K562 (cell line): ENCODE data around the gene CRYBA4. TPM values are rescaled to one million over a fixed set of nuclear protein-coding genes. Genes with fewer than 3 reads are reported as not detected.

Experiments
- ATAC-seq: fragments of 200-7000 bp; cut with Tn5 transposase; 3 replicates; pipeline ENCODE4 v1.9.1; 2020; ENCODE audit warnings: moderate library complexity
- BruUV-seq: library from RNA; stranded (reverse); fragments of 400-500 nt; replicated peaks from 2 replicates; lab custom pipeline; 2021; lab: Mats Ljungman, UMichigan
- CTCF ChIA-PET: fragments of 300-600 bp; formaldehyde crosslinking; extraction: SDS; loops from one replicate; lab custom pipeline; 2021; ENCODE audit warnings: low intra/inter-chr PET ratio; lab: Yijun Ruan, JAX
- POLR2A ChIA-PET: fragments of 300-600, 350-650 bp; sonication (Branson Sonifier 250); formaldehyde crosslinking; extraction: SDS; loops from one replicate; lab custom pipeline; 2021; ENCODE audit warnings: antibody characterized with exemption, inconsistent platforms; lab: Yijun Ruan, JAX
- DNase-seq, 4 experiments: peaks; one replicate each; pipeline versions ENCODE4 v3.0.0 to v3.0.0-alpha.2; 2011 to 2018; ENCODE audit warnings: low spot score in 3 of 4, mixed read lengths in 3 of 4; ENCODE audit errors: extremely low read depth in 1 of 4
- FAIRE-seq: peaks from 2 replicates; lab custom pipeline; 2011; peaks lifted over from hg19 to GRCh38; lab: Jason Lieb, UNC
- H2AFZ ChIP-seq: 2 replicates; pipeline ENCODE4 v1.6.0; 2011; ENCODE audit warnings: low read depth, low read length, control low read depth, inconsistent platforms
- H3K27ac ChIP-seq: fragments of 200-600 bp; 3 replicates; pipeline ENCODE4 v1.8.0; 2011; ENCODE audit warnings: low read depth, mild to moderate bottlenecking, control low read depth, inconsistent platforms, low read length, moderate library complexity, mixed read lengths; ENCODE audit errors: extremely low read depth
- H3K27me3 ChIP-seq, 2 experiments: fragments of 300-600 bp in 1 of 2; 2 replicates in 1 of 2; 3 replicates in 1 of 2; pipeline versions ENCODE4 v1.6.0 to v1.8.0; 2011; ENCODE audit warnings: inconsistent platforms in 2 of 2, low read length in 2 of 2, mild to moderate bottlenecking in 1 of 2, mixed read lengths in 1 of 2, moderate library complexity in 1 of 2; ENCODE audit not compliant: control insufficient read depth in 2 of 2, insufficient read depth in 2 of 2
- H3K36me3 ChIP-seq: fragments of 300-600 bp; 3 replicates; pipeline ENCODE4 v1.8.0; 2011; ENCODE audit warnings: mild to moderate bottlenecking, low read length, inconsistent platforms; ENCODE audit not compliant: control insufficient read depth, insufficient read depth
- H3K4me1 ChIP-seq, 2 experiments: fragments of 200-600 bp in 1 of 2; replicated peaks in 1 of 2; 2 replicates in 1 of 2; 3 replicates in 1 of 2; pipeline versions ENCODE4 v1.5.1 to v1.8.0; 2011; ENCODE audit warnings: inconsistent platforms in 2 of 2, low read length in 2 of 2, mild to moderate bottlenecking in 1 of 2, mixed read lengths in 1 of 2, moderate library complexity in 1 of 2; ENCODE audit not compliant: control insufficient read depth in 2 of 2, insufficient read depth in 2 of 2
- H3K4me2 ChIP-seq: 2 replicates; pipeline ENCODE4 v1.6.1; 2011; ENCODE audit warnings: low read length, control low read depth, inconsistent platforms, mixed read lengths; ENCODE audit not compliant: insufficient read depth
- H3K4me3 ChIP-seq: fragments of 200-600 bp; sonication (generic), shearing (Covaris generic); 2 replicates; pipeline ENCODE4 v1.5.1; 2016; ENCODE audit warnings: control low read depth, inconsistent platforms
- H3K79me2 ChIP-seq: fragments of 200-600 bp; 3 replicates; pipeline ENCODE4 v1.8.0; 2011; ENCODE audit warnings: low read length, inconsistent platforms; ENCODE audit not compliant: control insufficient read depth, insufficient read depth
- H3K9ac ChIP-seq, 2 experiments: 2 replicates each; pipeline versions ENCODE4 v1.6.0 to v1.6.1; 2011; ENCODE audit warnings: low read depth in 2 of 2, low read length in 2 of 2, control low read depth in 1 of 2, inconsistent platforms in 1 of 2, mild to moderate bottlenecking in 1 of 2, mixed read lengths in 1 of 2; ENCODE audit not compliant: insufficient read depth in 1 of 2
- H3K9me1 ChIP-seq: one replicate; pipeline ENCODE4 v1.6.0; 2011; ENCODE audit warnings: inconsistent platforms, mild to moderate bottlenecking, low read length, moderate library complexity; ENCODE audit not compliant: control insufficient read depth, insufficient read depth
- H3K9me3 ChIP-seq: replicated peaks from 2 replicates; pipeline ENCODE4 v1.5.1; 2011; ENCODE audit warnings: low read depth, low read length, inconsistent platforms; ENCODE audit not compliant: control insufficient read depth, insufficient read depth
- H4K20me1 ChIP-seq: replicated peaks from 2 replicates; pipeline ENCODE4 v1.6.1; 2011; ENCODE audit warnings: low read length, inconsistent platforms, mixed read lengths; ENCODE audit not compliant: control insufficient read depth, insufficient read depth
- ETV5 ChIP-seq: sonication (generic); formaldehyde crosslinking; IDR thresholded peaks from 2 replicates; pipeline ENCODE4 v1.4.0; 2020; ENCODE audit warnings: low read depth, mild to moderate bottlenecking, missing genetic modification reagents
- HMBOX1 ChIP-seq: sonication (generic); IDR thresholded peaks from 2 replicates; pipeline ENCODE4 v1.6.1; 2016
- MIER1 ChIP-seq: fragments of 450-650 bp; IDR thresholded peaks from 2 replicates; pipeline ENCODE4 v1.6.1; 2016; ENCODE audit warnings: antibody characterized with exemption, mild to moderate bottlenecking, low read depth
- NFIC ChIP-seq: fragments of 450-650 bp; IDR thresholded peaks from 2 replicates; pipeline ENCODE4 v1.6.1; 2017; ENCODE audit warnings: mild to moderate bottlenecking, inconsistent platforms
- SRSF7 ChIP-seq: fragments of 200-400 bp; formaldehyde crosslinking; optimal IDR thresholded peaks from 2 replicates; pipeline ENCODE3; 2017; ENCODE audit warnings: mild to moderate bottlenecking, low read depth, low read length
- ZBTB9 ChIP-seq: fragments of 450-650 bp; formaldehyde crosslinking; IDR thresholded peaks from 2 replicates; pipeline ENCODE4 v1.4.0; 2020; ENCODE audit warnings: mild to moderate bottlenecking, moderate library complexity
- ZNF140 ChIP-seq: fragments of 250-450 bp; sonication (Bioruptor Pico); IDR thresholded peaks from 2 replicates; pipeline ENCODE4 v1.8.0; 2021; ENCODE audit warnings: moderate library complexity, mild to moderate bottlenecking, inconsistent platforms
- WGBS: fragments of 100-300 bp; shearing (Covaris generic); methylation state at CpG from one replicate; pipeline ENCODE4 v1.1.6; 2016; ENCODE audit warnings: low coverage, mixed read lengths; ENCODE audit not compliant: insufficient coverage; ENCODE audit errors: missing lambda C conversion rate; 5-methylcytosine and 5-hydroxymethylcytosine counted together
- in situ Hi-C: fragments of 300-500 bp; cut with MboI; formaldehyde crosslinking; loops from 4 replicates; pipeline ENCODE4 v1.15.0; 2018; ENCODE audit warnings: inconsistent platforms, mixed read lengths
- intact Hi-C: fragments of 100-400 bp; cut with micrococcal nuclease; formaldehyde crosslinking; loops from 2 replicates; pipeline ENCODE4 v1.14.2; 2022
- polyA plus RNA-seq, 8 experiments: library from polyadenylated mRNA; depleted of rRNA in 4 of 8; stranded (reverse) in 5 of 8; unstranded in 3 of 8; fragments of >200 nt; fragmentation: Nextera tagmentation in 2 of 8; fragmentation: Illumina TruSeq in 1 of 8; extraction: Ambion mirVana in 2 of 8; extraction: Trizol in 1 of 8; gene quantifications; 2 replicates each; pipeline versions ENCODE4 v1.2.1 to v1.2.3, GENCODE V29; 2011 to 2014; ENCODE audit warnings: inconsistent platforms in 1 of 8, missing spikeins in 1 of 8
- total RNA-seq, 7 experiments: library from RNA; depleted of rRNA in 6 of 7; stranded (reverse); fragments of >200 nt in 6 of 7; fragmentation: Illumina TruSeq in 2 of 7; extraction: Trizol in 2 of 7; gene quantifications; 2 replicates each; pipeline versions ENCODE4 v1.2.1 to v1.2.3, GENCODE V29; 2011 to 2021; ENCODE audit warnings: low replicate concordance in 1 of 7
- TF ChIP-seq, protein P1 (sequence below): fragments of 450-650 bp; IDR thresholded peaks from 2 replicates; pipeline ENCODE4 v1.6.1; 2017; ENCODE audit warnings: antibody characterized with exemption, mild to moderate bottlenecking

CRYBA4 gene
- total and polyA plus RNA-seq, 9 of the 15 experiments (the other 6 are each of a cell fraction or from before 2014, with no cell fraction given): 0.59 to 3.3 (median 1.6) TPM

DNA sequence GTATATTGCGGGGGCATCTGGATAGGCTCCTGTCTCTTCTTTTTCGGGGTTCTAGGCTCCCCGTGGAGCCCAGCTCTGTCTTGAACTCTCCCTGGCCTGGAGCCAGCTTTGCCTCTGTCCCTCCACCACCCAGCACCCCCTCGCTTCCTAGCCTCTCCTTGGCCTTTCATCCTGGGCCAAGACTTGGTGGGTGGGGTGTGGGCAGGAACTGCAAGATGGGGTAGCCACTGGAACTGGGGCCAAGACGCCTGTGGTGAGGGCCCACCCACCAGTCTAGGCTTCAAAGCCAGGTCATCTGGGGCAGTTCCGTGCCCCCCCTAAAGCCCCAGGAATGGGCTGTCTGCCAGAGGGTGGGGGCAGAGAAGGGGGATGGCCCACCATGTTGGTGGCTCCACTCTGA is 2.3 kb upstream of the CRYBA4 start:
- TF ChIP-seq MIER1 (no peak), SRSF7 (no peak), ZNF140 (CRISPR knock-in tag) (no peak), NFIC (peak; percentile 78), ETV5 (CRISPR knock-in tag) (no peak), ZBTB9 (CRISPR knock-in tag) (no peak), HMBOX1 (no peak)
- TF ChIP-seq, protein P1, sequence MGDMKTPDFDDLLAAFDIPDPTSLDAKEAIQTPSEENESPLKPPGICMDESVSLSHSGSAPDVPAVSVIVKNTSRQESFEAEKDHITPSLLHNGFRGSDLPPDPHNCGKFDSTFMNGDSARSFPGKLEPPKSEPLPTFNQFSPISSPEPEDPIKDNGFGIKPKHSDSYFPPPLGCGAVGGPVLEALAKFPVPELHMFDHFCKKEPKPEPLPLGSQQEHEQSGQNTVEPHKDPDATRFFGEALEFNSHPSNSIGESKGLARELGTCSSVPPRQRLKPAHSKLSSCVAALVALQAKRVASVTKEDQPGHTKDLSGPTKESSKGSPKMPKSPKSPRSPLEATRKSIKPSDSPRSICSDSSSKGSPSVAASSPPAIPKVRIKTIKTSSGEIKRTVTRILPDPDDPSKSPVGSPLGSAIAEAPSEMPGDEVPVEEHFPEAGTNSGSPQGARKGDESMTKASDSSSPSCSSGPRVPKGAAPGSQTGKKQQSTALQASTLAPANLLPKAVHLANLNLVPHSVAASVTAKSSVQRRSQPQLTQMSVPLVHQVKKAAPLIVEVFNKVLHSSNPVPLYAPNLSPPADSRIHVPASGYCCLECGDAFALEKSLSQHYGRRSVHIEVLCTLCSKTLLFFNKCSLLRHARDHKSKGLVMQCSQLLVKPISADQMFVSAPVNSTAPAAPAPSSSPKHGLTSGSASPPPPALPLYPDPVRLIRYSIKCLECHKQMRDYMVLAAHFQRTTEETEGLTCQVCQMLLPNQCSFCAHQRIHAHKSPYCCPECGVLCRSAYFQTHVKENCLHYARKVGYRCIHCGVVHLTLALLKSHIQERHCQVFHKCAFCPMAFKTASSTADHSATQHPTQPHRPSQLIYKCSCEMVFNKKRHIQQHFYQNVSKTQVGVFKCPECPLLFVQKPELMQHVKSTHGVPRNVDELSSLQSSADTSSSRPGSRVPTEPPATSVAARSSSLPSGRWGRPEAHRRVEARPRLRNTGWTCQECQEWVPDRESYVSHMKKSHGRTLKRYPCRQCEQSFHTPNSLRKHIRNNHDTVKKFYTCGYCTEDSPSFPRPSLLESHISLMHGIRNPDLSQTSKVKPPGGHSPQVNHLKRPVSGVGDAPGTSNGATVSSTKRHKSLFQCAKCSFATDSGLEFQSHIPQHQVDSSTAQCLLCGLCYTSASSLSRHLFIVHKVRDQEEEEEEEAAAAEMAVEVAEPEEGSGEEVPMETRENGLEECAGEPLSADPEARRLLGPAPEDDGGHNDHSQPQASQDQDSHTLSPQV: peak; percentile 33; the same call in 1 of the 2 replicates
- H3K9ac ChIP-seq: peak overlapping the region; percentile 14 to 76; a peak in 3 of 4 replicates
- no peaks in the 10 kb centered on the region for H3K9me3 ChIP-seq
- H3K27me3 ChIP-seq: no peaks in the 10 kb centered on the region
- H3K4me2 ChIP-seq: no peak overlapping the region
- H4K20me1 ChIP-seq: no peaks in the 10 kb centered on the region
- no peaks in the 10 kb centered on the region for H3K36me3 ChIP-seq
- peak overlapping the region; percentile 75; the same call in 1 of the 3 replicates for H3K27ac ChIP-seq
- no peak for FAIRE-seq
- H2AFZ ChIP-seq: peak overlapping the region; percentile 83
- H3K79me2 ChIP-seq: no peaks in the 10 kb centered on the region
- ChIA-PET CTCF (no interaction called here), POLR2A (no interaction called here)
- no peak overlapping the region for H3K4me3 ChIP-seq
- H3K4me1 ChIP-seq: peaks cover 45 to 48% of the 10 kb centered on the region in 2 experiments
- in situ Hi-C loops: no loop called here
- H3K9me1 ChIP-seq: no peaks in the 10 kb centered on the region
- intact Hi-C loops: no loop called here
- DNase-seq: peak in 3 of 4 experiments; percentile 16 to 37 (median 27)
- WGBS: 67% methylated on average over 4 of the region's 6 CpGs
- BruUV-seq: no TSS peak
- ATAC-seq: no peak
